Gastrocnemius medialis (tissue), 4 donors: ENCODE data around the gene SMURF2. TPM values are rescaled to one million over a fixed set of nuclear protein-coding genes. Genes with fewer than 3 reads are reported as not detected.

ENCODE experiments used
- ATAC-seq, 2 donors: fragments of 150-250 bp; one replicate each; pipeline ENCODE4 v1.9.1; 2016
- DNase-seq, 2 donors: peaks; one replicate each; pipeline ENCODE4 v3.0.0-alpha.2; 2019
- H3K27ac ChIP-seq, 4 donors: fragments of 200-600 bp; sonication (generic); 1 replicate in 1 of 4; 2 replicates in 3 of 4; pipeline ENCODE4 v1.5.1; 2016 to 2018; ENCODE audit warnings: mild to moderate bottlenecking in 2 of 4, moderate library complexity in 1 of 4
- H3K27me3 ChIP-seq, 3 donors: fragments of 200-600 bp; sonication (generic) in 2 of 3; 1 replicate in 1 of 3; 2 replicates in 2 of 3; pipeline versions ENCODE4 v1.5.1 to v1.6.0; 2016 to 2019; ENCODE audit warnings: mild to moderate bottlenecking in 1 of 3, moderate library complexity in 1 of 3
- H3K36me3 ChIP-seq, 2 donors: fragments of 200-600 bp; sonication (generic) in 1 of 2; one replicate each; pipeline ENCODE4 v1.5.1; 2017 to 2018
- H3K4me1 ChIP-seq, 2 donors: fragments of 200-600 bp; sonication (generic) in 1 of 2; one replicate each; pipeline ENCODE4 v1.5.1; 2016 to 2017; ENCODE audit warnings: mild to moderate bottlenecking in 2 of 2
- H3K4me3 ChIP-seq, 4 donors: fragments of 200-600 bp; sonication (generic) in 3 of 4; 1 replicate in 1 of 4; 2 replicates in 3 of 4; pipeline ENCODE4 v1.5.1; 2016 to 2019; ENCODE audit warnings: mild to moderate bottlenecking in 2 of 4
- H3K9me3 ChIP-seq, 3 donors: fragments of 200-600 bp; sonication (generic) in 2 of 3; 1 replicate in 1 of 3; 2 replicates in 2 of 3; pipeline ENCODE4 v1.5.1; 2016 to 2019
- CTCF ChIP-seq, 5 experiments: fragments of 450-650 bp in 3 of 5; fragments of 200-600 bp in 2 of 5; sonication (generic) in 2 of 5; IDR thresholded peaks in 4 of 5; conservative IDR thresholded peaks in 1 of 5; 1 replicate in 4 of 5; 2 replicates in 1 of 5; pipeline ENCODE4 v1.5.1; 2016 to 2019; ENCODE audit warnings: antibody characterized with exemption in 5 of 5, mild to moderate bottlenecking in 3 of 5, moderate library complexity in 3 of 5
- POLR2A ChIP-seq, 2 donors: fragments of 450-650 bp; IDR thresholded peaks; one replicate each; pipeline ENCODE4 v1.6.1; 2017; ENCODE audit warnings: antibody characterized with exemption in 2 of 2, mild to moderate bottlenecking in 2 of 2, moderate library complexity in 2 of 2
- in situ Hi-C, 4 donors: fragments of 200-750 bp; cut with MboI; loops; one replicate each; pipeline versions ENCODE4 v1.15.0 to v1.8.0; 2017; ENCODE audit warnings: low sequenced_read_pairs in 4 of 4
- intact Hi-C: fragments of 100-400 bp; cut with DNase I; formaldehyde crosslinking; loops from one replicate; pipeline ENCODE4 v1.15.1; 2023; ENCODE audit warnings: low total_unique reads
- total RNA-seq, 4 donors: library from RNA; depleted of rRNA; stranded (reverse); fragments of >200 nt; gene quantifications; one replicate each; pipeline versions ENCODE4 v1.1.0 to v1.2.3, GENCODE V29; 2016

The SMURF2 gene
- total RNA-seq, 4 donors from 2014 or later: 8.9 to 15.3 (median 11.4) TPM

DNA sequence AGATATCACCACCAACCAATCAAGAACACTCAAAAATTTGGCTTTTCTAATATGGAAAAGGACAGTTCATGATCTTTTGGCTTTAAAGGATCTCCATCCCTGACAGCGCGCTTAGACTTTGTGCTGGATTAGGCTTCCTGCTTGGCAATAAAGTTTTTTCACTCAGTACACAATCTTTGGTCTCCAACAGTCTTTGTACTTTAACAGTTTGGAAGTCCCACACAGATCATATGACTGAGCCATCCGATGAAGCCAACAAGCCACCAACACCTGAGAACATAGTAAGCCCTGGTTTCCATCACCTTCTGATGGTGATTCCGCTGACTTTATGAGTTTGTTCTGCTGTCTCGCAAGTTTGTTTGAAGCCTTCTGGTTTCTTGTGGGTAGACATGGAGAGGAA is 34.3 kb downstream of the SMURF2 start:
- DNase-seq: no peak
- Histone ChIP-seq H3K4me3 (no peak overlapping the region), H3K27ac (no peak overlapping the region), H3K36me3 (no peaks in the 10 kb centered on the region), H3K27me3 (no peaks in the 10 kb centered on the region), H3K4me1 (peaks cover 10 to 17% of the 10 kb centered on the region in 2 donors), H3K9me3 (no peaks in the 10 kb centered on the region)
- no peak for ATAC-seq
- in situ Hi-C loops: no loop called here
- TF ChIP-seq CTCF (IDR thresholded peaks at IDR 0.05 in 4 of 5, conservative IDR thresholded peaks at IDR 0.05 in 1 of 5) (no peak), POLR2A (IDR thresholded peaks at IDR 0.05) (no peak)
- intact Hi-C loops: no loop called here

DNA sequence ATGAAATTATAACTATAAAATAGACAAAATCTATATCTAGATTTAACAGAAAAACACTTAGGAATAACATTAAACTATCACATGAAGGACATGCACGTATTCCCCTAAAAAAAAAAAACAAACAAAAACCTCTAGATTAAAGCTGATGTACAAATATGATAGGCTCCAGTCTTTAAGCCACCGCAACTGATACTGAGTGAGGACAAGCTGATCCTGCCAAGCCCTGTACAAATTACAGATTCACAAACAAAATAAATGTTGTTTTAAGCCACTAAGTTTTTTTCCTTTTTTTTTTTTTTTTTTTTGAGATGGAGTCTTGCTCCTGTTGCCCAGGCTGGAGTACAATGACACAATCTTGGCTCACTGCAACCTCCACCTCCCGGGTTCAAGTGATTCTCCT is 35.3 kb downstream of the SMURF2 start:
- Histone ChIP-seq H3K36me3 (no peaks in the 10 kb centered on the region), H3K9me3 (no peaks in the 10 kb centered on the region), H3K4me3 (no peak overlapping the region), H3K4me1 (peaks cover 4 to 17% of the 10 kb centered on the region in 2 donors), H3K27me3 (no peaks in the 10 kb centered on the region), H3K27ac (no peak overlapping the region)
- ATAC-seq (no peak), DNase-seq (no peak)
- in situ Hi-C loops: no loop called here
- intact Hi-C loops: no loop called here
- no peak for TF ChIP-seq CTCF (IDR thresholded peaks at IDR 0.05 in 4 of 5, conservative IDR thresholded peaks at IDR 0.05 in 1 of 5)
- no peak for TF ChIP-seq POLR2A (IDR thresholded peaks at IDR 0.05)

- Histone ChIP-seq H3K4me3 (no peak overlapping the region), H3K36me3 (no peaks in the 10 kb centered on the region), H3K27me3 (no peaks in the 10 kb centered on the region), H3K9me3 (no peaks in the 10 kb centered on the region), H3K27ac (no peak overlapping the region), H3K4me1 (peaks cover 0 to 17% of the 10 kb centered on the region in 2 donors)
- TF ChIP-seq CTCF (IDR thresholded peaks at IDR 0.05 in 4 of 5, conservative IDR thresholded peaks at IDR 0.05 in 1 of 5) (no peak), POLR2A (IDR thresholded peaks at IDR 0.05) (no peak)
- in situ Hi-C loops (no loop called here), intact Hi-C loops (no loop called here)
- no peak for ATAC-seq
- no peak for DNase-seq
Observed at GRCh38 chr17:64625541-64625940, 36.6 kb downstream of the SMURF2 start.

DNA sequence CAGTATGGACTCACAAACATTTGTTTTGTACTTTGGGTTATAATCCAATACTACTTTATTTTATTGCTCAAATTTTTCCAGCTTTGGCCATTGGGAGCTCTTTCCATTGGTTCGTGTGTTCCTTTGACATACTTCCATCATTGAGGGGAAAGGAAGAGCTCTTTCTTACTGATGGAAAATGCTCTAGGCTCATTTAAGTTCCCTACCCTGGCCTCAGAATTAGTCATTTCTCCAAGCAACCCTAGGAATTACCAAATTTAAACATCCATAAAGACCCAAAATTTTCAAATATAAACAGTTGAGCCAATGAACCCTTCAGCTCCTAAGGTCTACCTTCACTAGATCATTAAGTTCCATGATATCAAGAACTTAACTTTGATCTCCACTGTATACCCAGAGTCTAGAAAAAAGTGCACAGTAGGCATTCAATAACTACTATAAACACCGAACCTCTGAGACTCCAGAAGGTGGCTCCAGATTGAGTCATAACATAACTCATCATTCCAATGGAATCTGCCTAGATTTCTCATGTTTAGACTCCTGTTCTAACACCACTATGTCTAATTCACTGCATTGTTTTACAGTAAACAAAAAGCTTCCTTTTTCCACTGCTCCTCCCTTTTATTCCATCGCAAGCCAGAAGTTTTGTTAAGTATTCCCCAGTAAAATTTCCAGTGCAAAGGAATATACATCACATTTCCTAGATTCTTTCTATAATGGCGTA is 39.0 kb downstream of the SMURF2 start:
- DNase-seq (no peak), ATAC-seq (no peak)
- Histone ChIP-seq H3K4me1 (peaks cover 0 to 12% of the 10 kb centered on the region in 2 donors), H3K27me3 (no peaks in the 10 kb centered on the region), H3K4me3 (no peak overlapping the region), H3K9me3 (no peaks in the 10 kb centered on the region), H3K36me3 (no peaks in the 10 kb centered on the region), H3K27ac (no peak overlapping the region)
- in situ Hi-C loops: no loop called here
- no peak for TF ChIP-seq CTCF (IDR thresholded peaks at IDR 0.05 in 4 of 5, conservative IDR thresholded peaks at IDR 0.05 in 1 of 5)
- no peak for TF ChIP-seq POLR2A (IDR thresholded peaks at IDR 0.05)
- intact Hi-C loops: no loop called here

DNA sequence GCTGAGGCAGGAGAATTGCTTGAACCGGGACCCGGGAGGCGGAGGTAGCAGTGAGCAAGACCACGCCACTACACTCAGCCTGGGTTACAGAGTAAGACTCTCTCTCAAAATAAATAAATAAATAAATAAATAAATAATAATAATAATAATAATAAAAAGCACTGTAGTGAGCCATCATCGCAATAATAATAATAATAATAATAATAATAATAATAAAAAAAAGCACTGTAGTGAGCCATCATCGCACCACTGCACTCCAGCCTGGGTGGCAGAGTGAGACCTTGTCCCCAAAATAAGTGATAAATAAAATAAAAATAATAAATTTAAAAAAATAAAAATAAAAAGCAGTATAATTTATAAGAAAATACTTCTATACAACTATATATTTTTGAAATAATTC is 40.3 kb downstream of the SMURF2 start:
- DNase-seq (no peak), ATAC-seq (no peak)
- Histone ChIP-seq H3K9me3 (no peaks in the 10 kb centered on the region), H3K27ac (no peak overlapping the region), H3K27me3 (no peaks in the 10 kb centered on the region), H3K4me1 (peaks cover 0 to 4% of the 10 kb centered on the region in 2 donors), H3K36me3 (no peaks in the 10 kb centered on the region), H3K4me3 (no peak overlapping the region)
- in situ Hi-C loops: no loop called here
- TF ChIP-seq CTCF (IDR thresholded peaks at IDR 0.05 in 4 of 5, conservative IDR thresholded peaks at IDR 0.05 in 1 of 5) (no peak), POLR2A (IDR thresholded peaks at IDR 0.05) (no peak)
- intact Hi-C loops: no loop called here
